HG03457 (cell line): ENCODE data around the gene TSPOAP1.
A peak's percentile ranks its signal among the peaks of the same experiment; 100 is the strongest.
"Not testable (repeated sequence)": the region's sequence is repeated elsewhere in the genome, so short reads cannot be mapped to it uniquely, and the experiment has no call there.

Experiments
- ATAC-seq: cut with Tn5 transposase; IDR thresholded peaks from one replicate; pipeline ENCODE4 v1.9.1; 2021; ENCODE audit warnings: moderate number of reproducible peaks; ENCODE audit not compliant: unreplicated experiment

Gene TSPOAP1

DNA sequence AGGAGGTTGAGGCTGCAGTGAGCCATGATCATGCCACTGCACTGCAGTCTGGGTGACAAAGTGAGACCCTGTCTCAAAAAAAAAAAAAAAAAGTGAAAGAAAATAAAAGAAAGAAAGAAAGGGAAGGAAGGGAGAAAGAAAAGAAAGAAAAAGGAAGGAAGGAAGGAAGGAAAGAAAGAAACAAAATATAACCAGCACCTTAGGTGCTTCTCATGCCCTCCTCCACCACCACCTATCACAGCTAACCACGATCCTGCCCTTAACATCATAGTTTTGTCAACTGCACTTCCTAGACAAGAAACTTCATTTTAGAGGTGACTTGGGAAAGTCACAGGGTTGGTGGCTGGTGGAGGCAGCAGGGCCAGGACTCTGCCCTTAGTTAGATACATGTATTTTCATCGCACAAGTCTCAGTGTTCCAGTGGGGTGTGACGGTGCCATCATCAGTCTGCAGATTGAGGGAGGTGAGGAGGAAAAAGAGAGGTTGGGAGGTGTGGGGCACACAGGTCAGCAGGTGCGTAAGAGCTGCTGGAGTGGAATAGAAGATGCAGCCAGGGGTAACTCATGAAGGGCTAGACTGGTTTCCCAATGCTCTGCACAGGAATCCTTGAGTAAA lies 13.4 kb upstream of the TSPOAP1 start:
- no peak for ATAC-seq

DNA sequence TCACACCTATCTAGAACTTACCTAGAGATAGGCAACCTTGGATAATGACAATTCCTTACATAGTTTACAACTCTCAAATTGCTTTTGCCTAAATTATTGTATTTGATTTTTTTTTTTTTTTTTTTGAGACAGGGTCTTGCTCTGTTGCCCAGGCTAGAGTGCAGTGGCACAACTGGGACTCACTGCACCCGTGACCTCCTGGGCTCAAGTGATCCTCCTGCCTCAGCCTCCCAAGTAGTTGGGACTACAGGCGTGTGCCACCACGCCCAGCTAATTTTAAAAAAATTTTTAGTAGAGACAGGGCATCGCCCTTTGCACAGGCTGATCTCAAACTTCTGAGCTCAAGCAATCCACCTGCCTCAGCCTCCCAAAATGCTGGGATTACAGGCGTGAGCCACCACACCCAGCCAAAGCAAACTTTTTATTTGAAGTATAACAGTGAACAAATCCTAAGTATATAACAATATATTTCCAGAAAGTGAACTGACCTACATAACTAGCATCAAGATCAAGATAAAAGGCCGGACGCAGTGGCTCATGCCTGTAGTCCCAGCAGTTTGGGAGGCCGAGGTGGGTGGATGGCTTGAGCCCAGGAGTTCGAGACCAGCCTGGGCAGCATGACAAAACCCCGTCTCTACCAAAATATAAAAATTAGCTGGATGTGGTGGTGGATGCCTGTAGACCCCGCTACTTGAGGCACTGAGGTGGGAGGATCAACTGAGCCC lies 12.7 kb upstream of the TSPOAP1 start:
- ATAC-seq, result not testable (repeated sequence)

DNA sequence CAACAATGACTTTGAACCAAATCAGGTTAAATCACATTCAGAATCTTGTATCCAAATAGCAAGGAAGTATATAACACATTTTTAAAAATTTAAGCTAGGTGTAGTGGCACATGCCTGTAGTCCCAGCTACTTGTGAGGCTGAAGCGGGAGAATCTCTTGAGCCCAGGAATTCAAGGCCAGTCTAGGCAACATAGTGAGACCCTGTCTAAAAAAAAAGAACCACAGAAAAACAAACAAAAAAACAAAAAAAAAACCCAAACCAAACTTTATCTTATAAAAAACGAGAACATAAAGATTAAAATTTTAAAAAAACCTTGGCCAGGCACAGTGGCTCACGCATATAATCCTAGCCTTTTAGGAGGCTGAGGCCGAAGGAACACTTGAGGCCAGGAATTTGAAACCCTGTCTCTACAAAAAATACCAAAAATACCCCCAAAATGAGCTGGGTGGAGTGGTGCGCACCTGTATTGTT lies 11.8 kb upstream of the TSPOAP1 start:
- ATAC-seq, result no peak

DNA sequence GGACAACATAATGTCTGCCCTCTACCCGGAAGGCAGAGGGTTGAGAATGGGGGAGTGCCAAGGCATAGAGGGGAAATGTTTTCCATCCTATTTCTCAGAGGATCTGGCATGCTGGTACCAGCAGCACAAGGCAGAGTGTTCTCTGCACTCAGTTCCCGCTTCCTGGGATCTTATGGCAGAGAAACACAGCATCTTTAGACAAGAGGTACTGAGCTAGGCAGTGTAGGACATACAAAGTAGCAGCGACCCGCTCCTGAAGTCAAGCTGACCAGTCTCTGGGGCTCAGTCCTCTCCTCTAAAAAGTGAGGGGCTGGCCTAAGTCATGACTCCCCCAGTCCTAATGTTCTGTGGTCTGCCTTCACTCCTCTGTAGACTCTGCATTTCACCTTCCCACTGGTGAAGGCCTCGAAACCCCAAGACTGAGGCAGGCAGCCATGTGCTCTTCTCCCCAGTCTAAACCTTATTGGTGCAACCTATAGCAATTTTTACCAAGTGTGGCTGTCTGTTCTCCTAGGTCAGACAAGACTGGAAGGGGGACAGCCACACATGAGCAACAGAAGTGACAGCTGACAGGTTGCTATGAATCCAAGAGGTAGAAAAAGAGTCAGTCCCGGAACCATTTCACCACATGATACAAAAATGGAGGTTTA lies 11.3 kb upstream of the TSPOAP1 start:
- ATAC-seq, result no peak

DNA sequence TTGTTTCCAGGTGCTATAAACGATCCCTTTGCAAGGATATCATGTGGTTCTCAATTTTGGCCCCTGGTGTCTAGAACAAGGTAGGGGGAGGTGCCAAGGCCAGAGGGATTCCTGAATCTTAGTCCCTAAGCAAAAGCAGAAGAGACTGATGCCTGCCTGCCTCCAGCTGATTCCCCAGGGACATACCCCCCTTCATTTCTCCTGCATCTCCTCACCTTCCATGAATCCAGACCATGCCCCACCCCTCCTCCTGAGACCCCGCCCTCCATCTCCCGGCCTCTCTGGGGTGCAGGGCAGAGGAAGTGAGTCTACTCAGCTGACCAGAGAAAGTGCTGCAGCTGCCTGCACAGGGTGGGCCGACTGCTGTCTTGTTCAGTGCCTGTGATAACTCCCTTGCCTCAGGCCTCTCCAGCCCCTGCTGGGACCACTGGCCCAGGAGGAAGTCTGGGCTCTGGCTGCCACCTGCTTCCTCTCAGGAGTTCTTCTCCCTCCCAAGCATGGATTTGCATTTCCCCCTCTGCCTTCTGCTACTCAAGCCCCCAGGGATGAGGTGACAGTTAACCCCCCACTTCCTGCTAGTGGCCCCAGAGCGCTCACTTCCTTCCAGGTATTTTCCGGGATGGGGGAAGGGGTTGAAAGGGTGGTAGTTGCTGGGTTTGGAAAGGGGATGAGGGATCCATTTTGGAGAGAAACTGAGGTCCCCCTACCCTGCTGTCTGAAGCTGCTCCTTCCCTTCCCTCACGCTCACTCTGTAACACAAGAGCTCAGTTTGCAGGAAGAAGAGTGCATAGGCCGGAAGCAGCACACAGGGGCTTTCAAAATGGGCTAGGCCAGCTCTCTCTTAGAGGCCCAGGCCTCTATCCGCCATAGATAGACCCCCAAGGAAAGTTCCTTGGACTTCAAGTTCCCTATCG lies 10.5 kb upstream of the TSPOAP1 start:
- no peak for ATAC-seq

DNA sequence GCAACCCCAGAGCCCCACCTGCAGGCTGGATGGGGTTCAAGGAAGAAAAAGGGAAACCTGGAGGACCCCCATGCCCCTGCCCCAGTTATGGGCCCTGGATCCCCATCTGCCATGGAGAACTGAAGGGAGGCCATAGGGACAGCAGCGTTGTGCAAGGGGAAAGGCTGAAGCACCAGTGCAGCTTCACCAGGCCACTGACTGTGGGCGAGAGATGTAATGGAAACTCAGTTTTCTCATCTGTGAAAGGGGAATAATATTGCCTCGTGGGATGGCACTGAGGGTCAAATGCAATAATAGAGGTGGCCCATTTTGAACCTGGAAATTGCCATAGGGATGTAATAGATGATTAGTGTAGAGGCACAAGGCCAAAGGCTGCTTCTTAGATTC lies 9.9 kb upstream of the TSPOAP1 start:
- peak; percentile 1 for ATAC-seq

DNA sequence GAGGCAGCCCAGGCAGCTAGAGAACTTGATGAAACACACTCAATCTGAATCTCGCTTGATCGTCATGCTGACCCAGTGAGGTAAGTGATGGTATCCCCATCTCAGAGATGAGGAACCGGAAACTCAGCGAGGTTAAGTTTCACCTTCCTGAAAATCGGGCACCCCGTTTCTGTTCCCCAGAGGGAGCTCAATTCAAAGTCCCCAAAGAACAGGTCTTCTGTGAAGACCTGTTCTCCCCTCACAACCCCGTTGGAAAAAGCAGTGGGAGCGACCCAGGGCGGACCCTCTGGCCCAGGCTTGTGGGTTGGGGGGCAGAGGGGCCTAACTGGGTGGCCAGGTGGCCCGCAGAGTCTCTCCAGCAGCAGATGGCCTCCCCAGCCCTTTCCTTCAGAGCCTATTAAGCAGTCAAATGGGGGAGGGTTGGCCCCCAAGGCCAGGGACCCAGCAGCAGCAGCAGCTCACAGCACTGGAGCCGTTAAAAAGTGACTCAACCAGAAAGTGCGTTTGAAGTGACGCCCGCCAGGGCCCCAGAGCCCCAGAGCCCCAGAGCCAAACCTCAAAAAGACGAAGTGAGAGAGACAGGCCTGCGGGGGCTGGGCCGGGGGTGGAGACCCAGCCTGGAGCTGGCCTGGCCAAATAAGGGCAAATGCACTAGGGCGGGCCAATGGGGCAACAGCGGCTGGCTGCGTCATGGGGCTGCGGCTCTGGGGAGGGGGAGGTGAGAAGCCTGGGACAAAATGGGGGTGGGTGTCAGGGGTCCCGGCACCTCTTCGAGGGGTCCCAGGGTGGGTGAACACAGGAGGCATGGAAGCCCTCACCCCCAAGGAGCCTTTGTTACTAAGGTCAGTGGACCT lies 9.2 kb upstream of the TSPOAP1 start:
- ATAC-seq, result peak; percentile 38

DNA sequence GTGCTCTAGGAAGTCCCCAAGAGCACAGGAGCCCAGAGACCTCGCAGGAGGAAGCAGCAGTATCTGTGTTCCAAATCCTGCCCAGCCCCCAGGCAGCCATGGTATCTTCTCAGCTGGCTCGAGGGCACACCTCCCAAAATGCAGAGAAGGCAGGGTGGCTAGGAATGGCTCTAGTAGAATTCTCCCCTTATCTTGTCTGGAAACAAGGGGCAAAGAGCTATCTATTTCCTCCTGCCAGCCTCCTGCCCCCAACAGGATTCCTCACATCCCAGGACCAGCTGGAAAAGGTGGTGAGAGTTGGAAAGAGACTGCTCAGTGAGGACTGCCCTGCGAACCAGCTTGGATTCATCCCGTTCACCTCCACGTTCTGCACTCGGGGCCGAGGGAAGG lies 8.6 kb upstream of the TSPOAP1 start:
- ATAC-seq, result no peak

DNA sequence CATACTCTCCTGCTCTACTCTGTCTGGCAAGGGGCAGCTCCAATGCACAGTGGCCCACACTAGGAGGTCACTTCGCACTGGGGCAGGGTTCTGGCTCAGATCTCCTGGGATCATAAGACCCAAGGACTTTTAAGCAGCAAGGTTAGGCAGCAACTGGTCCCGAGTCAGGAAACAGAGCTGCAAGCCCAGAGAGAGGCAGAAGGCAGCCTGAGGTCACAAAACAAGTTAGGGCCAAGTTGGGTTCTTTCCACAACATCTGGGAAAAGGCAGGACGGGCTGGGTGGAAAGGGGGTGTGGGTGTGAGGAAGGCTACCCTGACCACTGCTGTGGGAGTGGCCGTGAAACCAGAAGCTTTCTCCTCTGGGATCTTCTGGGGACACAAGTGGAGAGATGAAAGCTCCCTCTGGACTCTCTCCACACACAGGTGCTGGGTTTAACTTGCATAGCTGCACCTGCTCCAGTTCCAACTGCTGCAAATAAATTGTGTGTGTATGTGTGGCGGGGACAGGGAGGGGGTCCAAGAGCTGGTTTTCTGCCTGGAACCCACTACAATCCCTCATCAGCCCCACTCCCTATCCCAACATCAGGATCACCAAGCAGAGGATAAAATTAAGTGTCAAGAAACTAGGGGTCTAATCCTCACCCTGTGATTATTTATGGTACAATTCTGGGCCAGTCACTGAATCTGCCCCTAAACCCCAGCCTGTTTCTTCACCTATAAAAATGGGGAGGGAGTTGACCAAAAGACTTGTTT lies 8.0 kb upstream of the TSPOAP1 start:
- no peak for ATAC-seq

DNA sequence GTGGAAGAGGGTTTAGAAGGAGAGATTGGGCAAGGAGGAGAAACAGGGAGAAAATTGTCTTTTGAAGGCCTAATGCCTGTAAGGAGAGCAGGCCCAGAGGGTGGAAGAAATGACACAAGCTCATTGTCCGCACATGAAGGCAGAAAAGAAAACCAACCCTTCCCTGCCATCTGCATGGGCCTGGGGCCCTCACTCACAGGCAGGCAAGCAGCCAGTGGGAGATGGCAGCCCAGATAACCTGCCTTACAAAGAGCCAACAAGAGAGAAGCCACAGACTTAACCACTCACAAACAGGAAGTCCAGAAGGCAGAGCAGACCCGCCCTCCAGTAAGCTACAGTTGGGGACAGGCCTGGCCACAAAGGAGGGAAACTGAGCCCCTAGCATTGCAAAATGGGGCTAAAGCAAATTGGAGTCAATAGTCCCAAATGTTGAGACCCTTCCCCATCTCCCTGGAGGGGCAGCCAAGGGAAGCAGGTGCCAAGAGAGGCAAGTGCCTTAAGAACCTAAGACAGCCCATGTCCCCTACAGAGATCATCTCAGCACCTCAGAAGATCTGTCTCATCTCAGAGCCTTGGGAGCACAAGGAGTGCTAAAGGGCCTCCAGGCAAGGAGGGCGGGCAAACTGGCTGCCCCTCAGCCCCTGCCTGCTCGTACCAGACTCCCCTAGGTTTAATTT lies 7.3 kb upstream of the TSPOAP1 start:
- no peak for ATAC-seq

DNA sequence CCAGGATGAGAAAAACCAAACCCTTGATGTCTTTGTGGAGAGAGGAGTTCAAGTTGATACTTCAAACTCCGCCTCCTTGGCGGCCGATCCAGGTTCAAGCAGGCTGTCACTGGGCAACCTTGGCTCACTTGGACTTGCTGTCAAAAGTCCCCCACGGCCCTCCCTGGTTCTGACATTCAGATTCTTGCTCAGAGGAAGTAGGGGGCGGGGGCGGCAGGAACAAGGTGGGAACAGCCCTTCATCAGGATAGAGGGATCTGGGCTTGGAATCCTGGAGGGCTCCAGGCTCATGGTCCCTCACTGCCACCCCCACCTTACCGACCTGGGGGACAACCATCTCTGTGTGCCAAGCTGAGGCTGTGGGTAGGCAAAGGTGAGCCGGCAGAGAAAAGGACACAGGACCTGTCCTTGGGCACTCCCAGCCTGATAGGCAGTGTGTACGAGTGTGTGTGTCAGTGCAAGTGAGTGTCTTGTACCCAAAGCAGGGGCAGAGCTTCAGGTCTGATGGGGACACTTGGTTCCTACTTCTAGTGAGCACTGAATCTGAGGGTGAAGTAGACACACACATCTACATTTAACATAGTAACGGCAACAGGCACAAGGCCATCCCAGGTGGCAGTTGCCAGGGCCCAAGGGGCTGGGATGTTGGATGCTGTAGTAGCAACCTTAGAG lies 6.6 kb upstream of the TSPOAP1 start:
- no peak for ATAC-seq

DNA sequence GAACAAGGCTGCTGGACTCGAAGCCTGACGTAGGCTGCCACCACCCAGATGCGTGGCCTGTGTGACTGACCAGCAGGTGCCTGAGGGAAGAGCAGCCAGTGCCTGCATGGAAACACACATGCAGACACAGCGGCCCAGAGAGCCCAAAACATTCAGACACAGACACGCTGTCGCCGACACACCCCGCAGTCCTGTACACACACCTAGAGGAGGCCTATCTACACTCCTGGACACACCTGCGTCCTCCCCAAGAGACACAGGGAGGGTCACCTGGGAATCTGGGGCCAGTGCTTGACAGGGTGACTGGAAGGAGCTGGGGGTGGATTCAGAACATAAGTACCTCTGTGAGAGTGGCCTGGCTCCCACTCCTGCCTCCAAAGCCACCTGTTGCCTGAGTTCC lies 6.1 kb upstream of the TSPOAP1 start:
- ATAC-seq, result no peak

DNA sequence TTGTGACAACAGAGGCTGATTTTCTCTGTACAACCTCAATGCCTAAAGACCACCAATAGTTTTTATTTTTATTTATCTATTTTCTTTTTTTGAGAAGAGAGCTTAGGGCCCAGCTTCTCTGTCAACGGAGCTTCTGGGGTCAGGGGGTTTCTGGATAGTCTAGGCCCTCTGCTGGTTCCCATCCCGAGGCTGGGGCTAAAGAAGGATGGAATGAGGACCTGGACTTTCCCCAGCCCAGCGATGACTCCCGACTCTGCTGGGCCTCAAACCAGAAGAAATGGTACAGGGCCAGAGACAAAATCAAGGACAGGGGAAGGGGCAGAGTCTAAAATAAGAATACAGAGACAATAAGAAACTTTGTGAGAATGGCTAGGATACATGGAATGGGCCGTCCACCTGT lies 5.7 kb upstream of the TSPOAP1 start:
- no peak for ATAC-seq

DNA sequence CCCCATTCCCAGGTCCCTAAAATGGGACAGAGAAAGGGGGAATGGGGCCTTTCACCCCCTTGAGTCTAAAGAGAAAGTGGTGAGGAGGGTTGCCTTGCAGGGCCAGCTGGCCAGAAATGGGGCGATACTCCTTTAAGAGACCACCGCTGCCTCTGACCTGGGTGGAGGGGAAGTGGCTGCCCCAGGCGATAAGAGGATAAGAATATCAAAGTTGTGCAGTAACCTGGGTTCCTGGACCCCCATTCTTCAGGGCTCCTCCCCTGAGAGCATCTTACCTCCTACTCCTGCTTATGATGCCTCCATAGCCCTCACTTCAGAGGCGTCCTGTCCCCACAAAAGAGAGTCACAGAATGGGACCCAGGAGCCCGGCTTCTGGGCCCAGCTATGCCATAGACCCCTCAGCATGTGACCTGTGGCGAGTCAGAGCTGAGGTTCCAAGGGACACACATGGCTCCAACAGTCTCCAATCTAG lies 5.2 kb upstream of the TSPOAP1 start:
- no peak for ATAC-seq

DNA sequence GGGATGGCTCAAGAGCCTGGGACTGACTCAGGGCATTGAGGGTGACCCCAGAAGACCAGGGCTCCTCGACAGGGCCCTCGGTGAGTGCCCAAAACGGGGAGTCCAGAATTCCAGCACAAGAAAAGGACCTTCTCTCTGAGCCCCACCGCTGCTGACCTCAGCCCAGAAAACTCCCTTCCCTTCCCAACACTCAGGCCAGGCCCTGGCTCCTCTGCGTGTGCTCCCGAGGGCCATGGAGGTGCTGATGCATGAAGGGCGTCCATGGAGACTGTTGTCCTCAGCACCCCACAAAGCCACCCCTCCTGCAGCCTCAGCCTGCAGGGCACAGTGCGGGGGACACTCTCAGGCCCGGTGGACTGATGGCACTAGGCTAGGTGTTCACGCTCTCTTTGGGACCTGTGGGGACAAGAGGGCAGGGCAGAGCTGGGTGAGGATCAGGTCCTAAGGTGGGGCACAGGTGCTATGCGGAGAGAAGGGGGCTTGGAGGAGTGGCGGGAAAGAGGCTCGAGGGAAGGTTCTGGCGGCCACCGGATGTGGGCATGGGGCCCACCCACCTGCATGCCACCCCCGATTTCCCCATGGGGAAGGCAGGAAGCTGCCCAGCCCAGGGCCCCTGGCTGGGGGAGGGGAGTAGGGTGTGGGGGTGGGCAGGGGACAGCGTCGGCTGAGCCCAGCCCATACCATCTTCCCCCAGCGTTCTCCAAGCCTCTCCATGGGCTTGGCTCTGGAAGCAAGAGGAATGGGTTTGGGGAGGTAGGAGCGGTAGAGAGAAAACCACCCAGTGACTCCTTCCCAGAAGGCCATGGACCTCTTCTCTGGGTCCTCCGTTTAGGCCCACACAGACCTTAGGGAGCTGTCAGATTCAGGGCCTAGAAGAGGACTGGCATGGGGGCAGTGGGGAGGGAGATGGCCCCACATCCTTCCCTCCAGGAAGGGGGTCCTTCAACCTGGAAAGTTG lies 4.5 kb upstream of the TSPOAP1 start:
- no peak for ATAC-seq

DNA sequence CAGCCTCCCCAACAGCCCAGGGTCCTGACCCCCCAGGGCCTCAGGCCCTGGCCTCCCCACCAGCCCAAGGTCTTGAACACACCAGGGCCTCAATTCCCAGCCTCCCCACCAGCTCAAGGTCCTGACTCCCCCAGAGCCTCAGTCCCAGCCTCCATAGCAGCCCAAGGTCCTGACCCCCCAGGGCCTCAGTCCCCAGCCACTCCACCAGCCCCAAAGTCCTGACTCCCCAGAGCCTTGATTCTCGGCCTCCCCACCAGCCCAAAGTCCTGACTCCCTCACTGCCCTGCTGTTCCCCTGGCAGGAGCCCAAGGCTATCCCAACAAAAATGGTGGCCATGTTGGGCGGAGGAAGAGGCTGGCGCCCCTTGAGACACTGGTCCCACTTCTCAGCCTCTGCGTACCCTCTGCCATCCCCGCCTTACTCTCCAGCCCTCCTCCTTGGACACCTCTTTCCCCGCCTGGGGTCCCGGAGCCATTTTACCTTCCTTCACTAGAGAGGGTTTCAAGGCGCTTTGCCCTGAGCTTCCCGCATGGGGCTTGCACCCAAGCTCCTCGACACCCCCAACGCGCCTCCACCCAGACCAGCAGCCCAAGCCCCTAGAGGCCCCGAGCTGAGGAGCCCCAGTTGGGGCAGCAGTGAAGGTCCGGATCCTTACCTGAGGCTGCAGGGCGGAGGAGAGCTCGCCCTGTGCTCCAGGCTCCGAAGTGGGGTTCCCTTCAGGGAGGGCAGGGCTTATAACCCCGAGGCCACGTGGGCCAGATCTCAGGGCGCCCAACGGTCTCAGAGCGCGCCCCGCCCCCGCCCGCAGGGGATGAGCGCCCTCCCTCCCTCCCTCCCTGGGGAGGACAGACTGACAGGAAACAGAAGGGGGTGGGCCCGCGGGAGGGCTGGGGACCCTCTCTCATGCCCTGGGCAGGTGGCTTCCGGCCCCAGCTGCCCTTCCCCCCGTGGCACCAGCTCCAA lies 3.5 kb upstream of the TSPOAP1 start:
- ATAC-seq, result no peak
